GM18873 (cell line): ENCODE data around the gene ARL13B.
"Not testable (repeated sequence)": the region's sequence is repeated elsewhere in the genome, so short reads cannot be mapped to it uniquely, and the experiment has no call there.

Experiments used
- ATAC-seq: cut with Tn5 transposase; IDR thresholded peaks from one replicate; pipeline ENCODE4 v1.9.1; 2021; ENCODE audit warnings: mild to moderate bottlenecking, moderate library complexity, moderate number of reproducible peaks; ENCODE audit not compliant: unreplicated experiment, low FRiP score

The ARL13B gene

GRCh38 chr3:94050546-94050945, 70.6 kb downstream of the ARL13B start:
- ATAC-seq: no peak

DNA sequence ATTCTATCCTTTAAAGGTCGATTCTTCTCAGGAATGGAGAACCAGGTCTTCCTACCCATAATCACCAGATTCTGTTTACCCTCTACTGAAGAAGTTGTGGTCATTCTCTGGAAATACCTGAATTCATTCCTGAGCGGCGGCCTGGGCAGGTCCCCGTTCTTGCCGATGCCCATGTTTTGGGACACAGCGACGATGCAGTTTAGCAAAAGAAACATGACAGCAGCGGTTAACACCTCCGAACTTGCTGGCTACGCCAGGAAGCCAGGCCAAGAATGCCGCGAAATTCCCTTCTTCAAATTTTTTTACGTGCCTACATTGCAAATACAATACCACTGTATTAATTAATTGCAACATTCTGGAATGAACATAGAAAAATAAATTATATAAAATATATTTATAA, 81.3 kb downstream of the ARL13B start:
- no peak for ATAC-seq

DNA sequence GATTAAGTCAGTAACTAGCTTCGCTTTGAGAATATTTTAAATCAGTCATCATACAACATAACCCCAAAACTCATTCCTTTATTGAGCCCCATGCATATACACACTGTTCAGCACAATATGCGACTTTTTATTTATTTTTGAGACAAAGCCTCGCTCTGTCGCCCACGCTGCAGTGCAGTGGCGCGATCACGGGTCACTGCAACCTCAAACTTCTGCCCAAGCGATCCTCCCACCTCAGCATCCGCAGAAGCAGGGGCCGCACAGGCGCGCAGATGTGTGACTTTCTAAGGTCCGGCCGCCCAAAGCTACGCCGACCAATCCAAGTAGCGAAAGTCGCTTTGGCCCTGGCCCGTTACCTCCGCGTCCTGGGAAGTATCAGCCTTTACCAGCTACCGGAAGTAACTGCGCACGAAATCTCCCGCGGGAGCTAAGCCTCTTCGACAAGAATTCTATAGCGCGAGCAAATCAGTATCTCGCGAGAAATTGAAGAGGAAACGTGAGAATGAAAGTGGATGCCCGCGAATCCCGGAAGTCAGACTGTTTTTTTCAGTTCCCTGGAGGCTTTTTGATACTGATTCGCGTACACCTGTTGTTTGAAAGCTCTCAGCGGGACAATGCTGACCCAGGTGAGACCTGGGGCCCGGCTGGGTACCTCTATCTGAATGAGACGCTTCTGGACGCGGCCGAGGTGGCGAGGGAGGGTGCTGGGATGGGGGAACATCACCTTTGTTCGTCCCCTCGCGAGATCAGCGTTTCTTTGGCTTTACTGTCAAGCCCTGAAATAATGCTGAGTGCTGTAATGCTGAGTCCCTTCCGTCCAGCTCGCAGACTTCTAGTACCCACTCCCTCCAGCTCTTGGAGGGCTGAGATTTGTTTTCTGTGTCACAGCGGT, 82.8 kb downstream of the ARL13B start, which contains the start of the genes DHFR2 and NSUN3:
DHFR2 (minus strand) TSS at position 404 of the 892 bp plus-strand sequence. CDS start 1,405 bp downstream, outside the sequence.
NSUN3 (plus strand) TSS at position 549 of the 892 bp plus-strand sequence; CDS start at position 615, 66 bp downstream.
- ATAC-seq: peak; percentile 95

GRCh38 chr3:94063496-94064119, 83.7 kb downstream of the ARL13B start:
- no peak for ATAC-seq

DNA sequence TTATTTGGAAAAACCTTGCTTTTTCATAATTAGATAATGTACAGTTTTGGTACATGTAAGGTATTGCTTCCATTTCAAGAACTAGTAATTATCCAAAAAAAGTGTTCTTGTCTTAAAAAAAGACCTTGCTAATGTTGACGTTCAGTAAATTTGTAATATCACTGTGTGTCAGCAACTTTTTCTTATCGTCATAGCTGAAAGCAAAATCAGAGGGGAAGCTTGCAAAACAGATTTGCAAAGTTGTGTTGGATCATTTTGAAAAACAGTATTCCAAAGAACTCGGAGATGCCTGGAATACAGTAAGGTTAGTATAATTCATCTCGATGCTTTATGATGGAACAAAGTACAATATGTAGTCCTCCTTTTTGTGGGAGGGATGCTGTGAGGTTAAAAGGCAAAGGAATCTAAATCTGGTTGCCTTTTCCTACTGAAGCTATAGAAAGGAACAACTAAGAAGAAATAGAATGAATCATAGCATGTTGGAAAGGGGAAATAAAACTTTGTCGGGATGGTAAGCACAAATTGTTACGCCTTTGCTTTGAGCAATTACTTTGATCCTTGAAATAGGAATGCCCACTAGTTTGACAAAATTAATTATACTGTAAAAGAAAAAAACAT, 84.4 kb downstream of the ARL13B start:
- no peak for ATAC-seq

DNA sequence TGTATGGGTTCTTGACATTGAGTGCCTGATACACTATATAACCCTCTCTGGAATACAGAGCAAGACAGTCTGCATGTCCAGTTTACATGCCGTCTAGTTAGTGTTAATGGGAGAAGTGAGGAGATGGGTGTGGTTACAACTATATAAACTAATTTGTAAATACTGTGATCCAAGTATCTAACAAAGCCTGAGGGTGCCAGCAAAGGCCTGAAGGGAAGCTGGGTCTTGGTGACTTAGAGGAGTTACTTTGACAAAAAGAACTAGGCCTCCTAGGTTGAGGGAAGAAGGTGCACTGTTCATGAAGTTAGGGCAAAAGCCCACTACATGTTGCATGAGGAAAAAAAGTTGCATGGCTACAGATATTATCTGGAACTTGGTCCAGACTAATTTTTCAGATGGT, 85.2 kb downstream of the ARL13B start:
- no peak for ATAC-seq

DNA sequence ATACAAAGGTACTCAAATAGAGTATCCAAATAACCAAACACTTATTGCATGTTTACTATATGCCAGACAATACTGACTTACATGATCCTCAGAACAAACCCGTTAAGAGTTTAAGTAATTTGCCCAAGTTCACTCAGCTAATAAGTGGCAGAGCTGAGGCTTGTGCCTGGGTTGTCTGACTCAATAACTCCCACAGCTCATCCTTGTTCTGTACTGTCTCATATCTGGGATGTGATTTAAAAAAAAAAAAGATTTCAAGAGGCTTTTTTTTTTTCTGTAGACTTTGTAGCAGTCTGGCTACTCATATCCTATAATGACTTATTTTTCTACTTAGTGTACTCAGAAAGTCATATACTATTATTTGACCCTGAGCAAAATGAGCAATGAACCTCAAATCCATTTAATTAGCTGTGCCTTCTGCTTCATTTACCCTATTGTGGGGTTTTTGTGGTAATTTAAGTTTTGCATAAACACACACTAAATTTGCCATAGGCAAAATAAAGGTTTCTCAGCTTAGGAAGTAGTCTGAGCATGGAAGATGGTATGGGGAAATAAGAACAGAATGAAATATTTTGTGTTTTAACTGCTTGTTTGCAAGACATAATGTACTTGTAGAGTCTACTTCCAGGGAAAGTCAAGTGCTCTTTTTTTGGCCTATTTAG, 86.0 kb downstream of the ARL13B start:
- ATAC-seq: no peak

DNA sequence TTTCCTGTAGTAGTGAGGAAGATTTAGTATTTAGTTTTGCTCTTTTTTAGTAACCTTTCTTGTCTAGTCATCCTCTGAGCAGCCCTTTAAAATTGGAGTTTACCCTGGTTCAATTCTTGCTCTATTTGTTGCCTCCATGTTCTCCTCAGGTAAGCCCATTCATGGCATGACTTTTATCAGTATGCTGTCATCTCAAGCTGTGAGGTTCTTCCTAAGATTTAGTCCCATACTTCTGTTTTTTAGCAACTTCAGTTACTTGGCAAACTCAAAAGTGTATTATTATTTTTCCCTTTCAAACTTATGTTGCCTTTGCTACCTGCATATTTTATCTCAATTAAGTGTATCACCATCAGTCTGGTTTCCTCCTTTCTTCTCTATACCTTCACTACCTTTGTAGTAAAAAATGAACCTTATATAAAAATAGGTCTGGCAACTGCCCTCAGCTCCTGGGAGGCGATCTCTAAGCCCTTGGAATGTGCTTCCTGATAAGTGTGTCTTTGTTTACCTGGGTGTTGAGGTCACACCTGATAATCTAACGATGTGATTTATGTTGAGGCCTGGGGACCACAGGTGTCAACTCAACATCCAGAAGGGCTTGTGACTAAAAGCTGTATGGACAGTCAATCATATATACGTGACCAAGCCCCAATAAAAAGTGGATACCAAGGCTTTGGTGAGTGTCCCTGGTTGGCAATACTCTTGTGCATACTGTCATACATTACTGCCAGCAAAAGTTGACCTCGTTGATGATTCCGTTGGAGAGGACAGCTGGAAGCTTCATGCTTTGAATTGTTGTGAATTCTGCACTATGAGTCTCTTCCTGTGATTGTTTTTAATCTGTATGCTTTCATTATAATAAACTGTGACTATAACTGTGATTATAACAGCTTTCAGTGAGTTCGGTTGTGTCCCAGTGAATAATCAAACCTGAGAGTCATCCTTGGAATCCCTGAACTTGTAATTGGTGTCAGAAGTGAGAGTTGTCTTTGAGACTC, 86.8 kb downstream of the ARL13B start:
- ATAC-seq: no peak

- ATAC-seq: no peak
These were observed 89.3 kb downstream of the ARL13B start for GRCh38 chr3:94069194-94069813.

DNA sequence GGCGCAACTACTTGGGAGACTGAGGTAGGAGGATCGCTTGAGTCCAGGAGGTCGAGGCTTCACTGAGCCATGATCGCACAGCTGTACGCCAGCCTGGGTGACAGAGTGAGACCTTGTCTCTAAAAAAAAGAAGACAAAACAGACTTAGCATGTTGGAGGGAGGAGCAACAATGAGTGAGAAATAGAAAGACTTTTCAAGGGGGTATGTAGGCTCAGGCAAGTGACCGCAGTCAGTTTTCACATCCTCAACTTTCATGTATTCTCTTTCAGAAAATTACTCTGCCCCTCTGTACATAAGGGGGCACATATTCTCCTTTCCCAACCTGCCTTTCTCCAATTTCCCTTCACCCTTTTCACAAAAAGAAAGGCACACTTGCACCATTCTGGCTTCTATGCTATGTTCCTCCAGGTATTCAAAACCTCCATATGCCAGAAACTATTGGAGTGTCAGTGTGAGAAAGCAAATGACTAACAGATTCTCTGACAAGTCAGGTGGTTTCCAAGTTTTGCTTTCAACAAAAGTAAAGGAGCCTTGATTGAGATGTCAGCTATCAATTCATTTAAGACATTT, 90.5 kb downstream of the ARL13B start:
- ATAC-seq: peak; percentile 36

DNA sequence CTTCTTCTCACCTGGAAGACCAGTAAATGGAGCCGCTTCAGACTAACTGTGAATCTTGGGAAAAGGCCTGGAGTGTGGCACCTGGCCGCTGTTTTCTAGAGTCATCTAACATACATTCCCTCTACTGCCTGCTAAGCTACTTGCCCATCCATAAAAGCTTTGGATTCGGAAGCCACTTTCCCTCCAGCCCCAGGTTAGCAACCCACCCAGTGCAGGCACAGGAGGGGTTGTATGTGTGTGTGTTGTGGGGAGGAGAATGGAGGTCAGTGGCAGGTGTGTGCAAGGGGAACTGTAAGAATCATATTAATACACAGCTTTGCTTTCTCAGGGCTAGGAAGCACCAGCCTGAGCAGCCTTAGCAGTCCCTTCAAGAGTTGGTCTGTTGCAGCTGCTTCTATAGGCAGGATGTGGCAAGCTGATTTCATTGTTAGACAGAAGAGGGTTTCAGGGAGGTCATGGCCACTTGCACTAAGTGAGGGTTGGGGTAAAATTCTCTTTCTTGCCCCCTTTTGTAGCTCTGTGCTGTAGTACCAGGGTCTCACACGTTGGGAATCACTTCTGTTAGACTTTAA, 91.8 kb downstream of the ARL13B start:
- ATAC-seq: peak; percentile 69

DNA sequence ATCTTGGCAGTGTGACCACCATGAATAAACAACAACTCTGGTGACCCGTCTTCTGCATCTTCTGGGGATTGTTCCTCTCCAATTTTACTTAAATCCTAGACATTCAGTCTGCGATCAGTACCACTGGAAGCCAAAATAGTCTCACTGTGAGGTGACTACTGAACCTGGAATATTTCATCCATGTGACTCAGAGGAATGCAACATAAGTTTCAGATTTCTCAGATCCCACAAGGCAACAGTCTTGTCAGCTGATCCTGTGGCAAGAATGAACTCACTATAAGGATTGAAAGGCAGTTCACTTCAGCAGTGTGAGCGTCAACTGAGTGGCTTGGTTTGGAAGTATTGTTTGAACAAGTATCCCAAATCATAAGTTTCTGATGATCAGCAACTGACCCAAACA, 96.1 kb downstream of the ARL13B start:
- no peak for ATAC-seq

DNA sequence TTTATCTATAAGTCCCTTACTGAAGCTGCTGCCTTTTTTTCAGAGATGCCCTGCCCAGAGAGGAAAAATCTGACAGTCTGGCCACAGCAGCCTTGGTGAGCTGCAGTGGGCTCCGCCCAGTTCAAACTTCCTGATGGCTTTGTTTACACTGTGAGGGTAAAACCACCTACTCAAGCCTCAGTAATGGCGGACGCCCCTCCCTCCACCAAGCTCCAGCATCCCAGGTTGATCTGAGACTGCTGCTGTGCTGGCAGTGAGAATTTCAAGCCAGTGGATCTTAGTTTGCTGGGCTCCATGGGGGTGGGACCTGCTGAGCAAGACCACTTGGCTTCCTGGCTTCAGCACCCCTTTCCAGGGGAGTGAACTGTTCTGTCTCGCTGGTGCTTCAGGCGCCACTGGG, 100.6 kb downstream of the ARL13B start:
- not testable (repeated sequence) for ATAC-seq

GRCh38 chr3:94081884-94082283, 101.9 kb downstream of the ARL13B start:
- no peak for ATAC-seq

- ATAC-seq: no peak
These were observed 102.5 kb downstream of the ARL13B start for GRCh38 chr3:94082391-94082937.

DNA sequence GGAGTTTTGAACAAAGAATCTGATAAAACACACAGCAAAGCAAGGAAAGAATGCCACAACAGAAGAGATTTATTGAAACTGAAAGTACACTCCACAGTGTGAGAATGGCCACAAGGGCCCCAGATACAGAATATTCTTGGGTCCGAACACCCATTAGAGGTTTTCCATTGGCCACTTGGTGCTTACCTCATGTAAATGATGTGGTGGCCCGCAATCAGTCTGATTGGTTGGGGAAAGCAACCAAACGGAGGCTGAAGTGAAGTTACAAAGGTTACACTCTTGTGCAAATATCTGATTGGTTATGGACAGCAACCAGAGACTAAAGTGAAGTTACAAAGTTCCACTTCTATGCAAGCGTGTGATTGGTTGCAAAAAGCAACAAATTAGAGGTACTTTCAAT, 103.3 kb downstream of the ARL13B start:
- no peak for ATAC-seq

GRCh38 chr3:94089126-94089525, 109.2 kb downstream of the ARL13B start:
- no peak for ATAC-seq

- ATAC-seq: no peak
These were observed 112.1 kb downstream of the ARL13B start for GRCh38 chr3:94092086-94092485.
